Left ventricle myocardium inferior (tissue), 1 donor: Measurements from ENCODE around the gene CCDC126. TPM values are rescaled to one million over a fixed set of nuclear protein-coding genes. Genes with fewer than 3 reads are reported as not detected.

Source experiments
- DNase-seq: peaks from one replicate; pipeline ENCODE4 v3.0.0-alpha.2; 2020
- H3K27ac ChIP-seq: fragments of 200-600 bp; replicated peaks from 2 replicates; pipeline ENCODE4 v1.8.0; 2021
- H3K27me3 ChIP-seq: fragments of 200-600 bp; 2 replicates; pipeline ENCODE4 v1.8.0; 2021; ENCODE audit warnings: low read depth
- H3K36me3 ChIP-seq: fragments of 200-600 bp; 2 replicates; pipeline ENCODE4 v1.8.0; 2021
- H3K4me1 ChIP-seq: fragments of 200-600 bp; 2 replicates; pipeline ENCODE4 v1.8.0; 2021
- H3K4me3 ChIP-seq: fragments of 200-600 bp; 2 replicates; pipeline ENCODE4 v1.8.0; 2021; ENCODE audit warnings: mild to moderate bottlenecking, moderate library complexity
- H3K9me3 ChIP-seq: fragments of 200-600 bp; replicated peaks from 2 replicates; pipeline ENCODE4 v1.8.0; 2021
- intact Hi-C: fragments of 100-400 bp; cut with micrococcal nuclease; formaldehyde crosslinking; loops from one replicate; pipeline ENCODE4 v1.11.0; 2022
- total RNA-seq: library from RNA; stranded (reverse); fragmentation: NEBNext Ultra II Directional; extraction: Animal tissue kit (Norgen Biotek cat#: 25700); gene quantifications from one replicate; pipeline ENCODE4 v1.2.1, GENCODE V29; 2021
- TF ChIP-seq, protein P1 (sequence below): fragments of 200-600 bp; IDR thresholded peaks from 2 replicates; pipeline ENCODE4 v1.8.0; 2021; ENCODE audit warnings: antibody characterized with exemption, mild to moderate bottlenecking, borderline replicate concordance
- donor health status: DM: no; HTN: yes; CAD: no; lungs with severe emphysema.

The CCDC126 gene
- total RNA-seq, 1 donor from 2014 or later, result 8.9 TPM

DNA sequence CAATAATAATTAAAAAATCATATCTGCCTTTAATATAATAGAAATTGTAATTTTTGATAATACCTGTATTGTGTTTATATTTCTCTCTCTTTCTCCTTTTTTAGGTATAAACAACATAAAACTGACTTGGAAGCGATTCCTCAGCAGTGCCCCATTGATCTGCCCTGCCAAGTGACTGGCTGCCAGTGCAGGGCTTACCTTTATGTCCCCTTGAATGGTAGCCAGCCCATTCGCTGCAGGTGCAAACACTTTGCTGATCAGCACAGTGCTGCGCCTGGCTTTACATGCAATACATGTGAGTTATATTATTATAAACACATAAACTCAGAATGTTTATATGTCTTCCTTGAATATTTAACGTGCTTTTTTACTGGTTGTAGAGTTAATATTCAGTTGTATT, 92.0 kb downstream of the CCDC126 start:
- no peak overlapping the region for H3K4me3 ChIP-seq
- H3K9me3 ChIP-seq, result peaks cover 8% of the 10 kb centered on the region
- H3K27me3 ChIP-seq, result no peaks in the 10 kb centered on the region
- H3K27ac ChIP-seq, result no peak overlapping the region
- H3K36me3 ChIP-seq, result peaks cover 55% of the 10 kb centered on the region
- intact Hi-C loops, result no loop called here
- peaks cover 18% of the 10 kb centered on the region for H3K4me1 ChIP-seq
- TF ChIP-seq, protein P1, sequence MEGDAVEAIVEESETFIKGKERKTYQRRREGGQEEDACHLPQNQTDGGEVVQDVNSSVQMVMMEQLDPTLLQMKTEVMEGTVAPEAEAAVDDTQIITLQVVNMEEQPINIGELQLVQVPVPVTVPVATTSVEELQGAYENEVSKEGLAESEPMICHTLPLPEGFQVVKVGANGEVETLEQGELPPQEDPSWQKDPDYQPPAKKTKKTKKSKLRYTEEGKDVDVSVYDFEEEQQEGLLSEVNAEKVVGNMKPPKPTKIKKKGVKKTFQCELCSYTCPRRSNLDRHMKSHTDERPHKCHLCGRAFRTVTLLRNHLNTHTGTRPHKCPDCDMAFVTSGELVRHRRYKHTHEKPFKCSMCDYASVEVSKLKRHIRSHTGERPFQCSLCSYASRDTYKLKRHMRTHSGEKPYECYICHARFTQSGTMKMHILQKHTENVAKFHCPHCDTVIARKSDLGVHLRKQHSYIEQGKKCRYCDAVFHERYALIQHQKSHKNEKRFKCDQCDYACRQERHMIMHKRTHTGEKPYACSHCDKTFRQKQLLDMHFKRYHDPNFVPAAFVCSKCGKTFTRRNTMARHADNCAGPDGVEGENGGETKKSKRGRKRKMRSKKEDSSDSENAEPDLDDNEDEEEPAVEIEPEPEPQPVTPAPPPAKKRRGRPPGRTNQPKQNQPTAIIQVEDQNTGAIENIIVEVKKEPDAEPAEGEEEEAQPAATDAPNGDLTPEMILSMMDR, result no peak
- no peak for DNase-seq

DNA sequence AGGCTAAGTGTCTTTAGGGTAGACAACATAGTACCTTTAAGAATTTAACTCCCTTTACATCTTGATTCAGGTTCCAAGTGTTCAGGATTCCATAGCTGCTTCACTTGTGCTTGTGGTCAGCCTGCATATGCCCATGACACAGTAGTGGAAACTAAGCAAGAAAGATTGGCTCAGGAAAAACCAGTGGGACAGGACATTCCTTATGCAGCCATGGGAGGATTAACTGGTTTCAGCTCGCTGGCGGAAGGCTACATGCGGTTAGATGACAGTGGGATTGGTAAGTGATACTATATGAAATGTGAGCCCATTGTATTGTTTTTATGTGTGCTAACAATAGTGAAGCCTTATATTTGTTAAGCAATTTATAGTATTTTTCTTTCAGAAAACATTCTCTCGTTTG, 94.1 kb downstream of the CCDC126 start:
- intact Hi-C loops, result no loop called here
- TF ChIP-seq, protein P1, result no peak
- Histone ChIP-seq H3K4me1 (peaks cover 10% of the 10 kb centered on the region), H3K9me3 (peaks cover 8% of the 10 kb centered on the region), H3K4me3 (no peak overlapping the region), H3K27ac (no peak overlapping the region), H3K36me3 (peaks cover 68% of the 10 kb centered on the region), H3K27me3 (no peaks in the 10 kb centered on the region)
- no peak for DNase-seq

DNA sequence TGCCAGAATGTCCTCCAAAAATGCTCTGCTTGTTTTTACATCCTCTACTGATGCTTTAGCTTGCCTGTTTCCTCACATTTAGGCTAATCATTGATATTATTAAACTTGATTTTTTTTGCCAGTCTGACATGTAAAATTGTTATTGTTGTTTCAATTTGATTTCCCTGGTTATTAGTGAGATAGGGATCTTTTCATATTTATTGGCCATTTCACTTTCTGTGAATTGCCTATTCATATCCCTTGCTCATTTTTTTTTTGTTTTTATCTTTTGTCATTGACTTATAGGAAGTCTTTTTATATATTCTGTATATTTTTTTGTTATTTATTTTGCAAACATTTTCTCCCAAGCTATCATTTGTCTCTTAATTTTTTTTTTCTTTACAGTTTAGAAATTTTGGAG, 96.0 kb downstream of the CCDC126 start:
- no peak overlapping the region for H3K27ac ChIP-seq
- DNase-seq, result no peak
- TF ChIP-seq, protein P1, result no peak
- intact Hi-C loops, result no loop called here
- H3K9me3 ChIP-seq, result peaks cover 8% of the 10 kb centered on the region
- H3K27me3 ChIP-seq, result no peaks in the 10 kb centered on the region
- peaks cover 63% of the 10 kb centered on the region for H3K36me3 ChIP-seq
- no peaks in the 10 kb centered on the region for H3K4me1 ChIP-seq
- H3K4me3 ChIP-seq, result no peak overlapping the region

Other genes starting within 250 kb of the CCDC126 start
- 0.38 TPM for gene IGF2BP3, start 126.9 kb upstream of the CCDC126 start, total RNA-seq
- 25.6 TPM for gene TRA2A, start 65.4 kb upstream of the CCDC126 start, total RNA-seq
- 2.9 TPM for gene FAM221A, start 82.8 kb downstream of the CCDC126 start, total RNA-seq
- not detected for gene STK31, start 112.8 kb downstream of the CCDC126 start, total RNA-seq